ENCODE measurements around the gene RGS8.

DNA sequence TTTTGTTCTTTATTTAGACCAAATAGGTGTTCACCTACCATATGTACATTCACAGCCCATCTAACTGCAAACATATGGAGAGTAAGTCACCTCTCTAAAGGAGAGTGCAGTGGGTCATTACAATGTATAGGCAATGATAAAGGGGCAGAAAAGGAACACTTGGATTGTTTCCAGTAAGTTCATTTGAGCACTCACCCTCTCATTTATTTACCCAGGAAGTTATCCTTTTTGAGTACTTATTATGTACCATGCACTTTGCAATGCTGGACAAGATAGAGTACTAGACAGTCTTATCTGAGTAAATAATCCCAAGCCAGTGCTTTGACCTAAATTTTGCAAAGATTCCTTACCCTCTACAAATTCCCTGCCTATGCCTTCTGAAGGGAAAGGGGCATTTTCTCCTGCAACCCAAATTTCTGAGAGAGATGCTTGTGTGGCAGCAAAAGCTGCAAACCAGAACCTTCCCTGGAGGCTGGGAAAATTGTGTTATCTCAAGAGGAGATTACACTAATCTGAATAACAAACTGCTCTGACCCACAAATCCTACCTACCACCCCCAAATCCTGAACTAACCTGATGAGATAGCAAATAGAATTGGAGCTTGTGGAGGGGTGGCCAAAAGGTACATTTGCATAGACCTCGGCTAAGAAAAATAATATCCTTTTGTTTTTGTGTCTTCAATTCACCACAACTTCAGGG is 18.6 kb upstream of the RGS8 start:
- TF ChIP-seq EZH2phosphoT487 (IDR thresholded peaks at IDR 0.05; ENCODE audit: insufficient read depth, low read depth) (no peak), EZH2 (IDR thresholded peaks at IDR 0.05; ENCODE audit: insufficient read depth, poor library complexity, severe bottlenecking) (no peak)
